CD14-positive monocyte (primary cell): ENCODE measurements around the gene GPR3. TPM values are rescaled to one million over a fixed set of nuclear protein-coding genes. Genes with fewer than 3 reads are reported as not detected.

Source experiments
- DNase-seq, 3 donors: peaks; one replicate each; pipeline ENCODE4 v3.0.0-alpha.2; 2011 to 2022
- H2AFZ ChIP-seq: 2 replicates; pipeline ENCODE4 v1.6.0; 2012; ENCODE audit warnings: mild to moderate bottlenecking, low read depth, low read length, inconsistent platforms; ENCODE audit not compliant: insufficient read depth, poor library complexity, severe bottlenecking
- H3K27ac ChIP-seq, 2 donors: 1 replicate in 1 of 2; 2 replicates in 1 of 2; pipeline ENCODE4 v1.5.1; 2012 to 2013; ENCODE audit warnings: low read length in 2 of 2, control low read depth in 1 of 2, inconsistent platforms in 1 of 2, low read depth in 1 of 2, mild to moderate bottlenecking in 1 of 2
- H3K27me3 ChIP-seq, 2 donors: one replicate each; pipeline versions ENCODE4 v1.6.0 to v1.6.1; 2011 to 2013; ENCODE audit warnings: low read length in 2 of 2; ENCODE audit not compliant: control insufficient read depth in 2 of 2, insufficient read depth in 2 of 2
- H3K36me3 ChIP-seq, 2 donors: replicated peaks in 1 of 2; 1 replicate in 1 of 2; 2 replicates in 1 of 2; pipeline versions ENCODE4 v1.5.1 to v1.6.1; 2012 to 2013; ENCODE audit warnings: low read length in 2 of 2, control low read depth in 1 of 2, inconsistent platforms in 1 of 2, mild to moderate bottlenecking in 1 of 2; ENCODE audit not compliant: insufficient read depth in 2 of 2, control insufficient read depth in 1 of 2
- H3K4me1 ChIP-seq, 2 donors: 1 replicate in 1 of 2; 2 replicates in 1 of 2; pipeline versions ENCODE4 v1.5.1 to v1.6.1; 2012 to 2013; ENCODE audit warnings: low read length in 2 of 2, control low read depth in 1 of 2, inconsistent platforms in 1 of 2, mild to moderate bottlenecking in 1 of 2, moderate library complexity in 1 of 2; ENCODE audit not compliant: insufficient read depth in 2 of 2, control insufficient read depth in 1 of 2
- H3K4me2 ChIP-seq: replicated peaks from 2 replicates; pipeline ENCODE3; 2012; ENCODE audit warnings: low read length, moderate library complexity, mild to moderate bottlenecking; ENCODE audit not compliant: poor library complexity, severe bottlenecking; ENCODE audit errors: extremely low read depth
- H3K4me3 ChIP-seq, 3 experiments: fragments of 200-600 bp in 1 of 3; sonication (generic) in 1 of 3; replicated peaks in 1 of 3; 1 replicate in 2 of 3; 2 replicates in 1 of 3; pipeline ENCODE4 v1.5.1; 2011 to 2013; ENCODE audit warnings: low read length in 3 of 3, mild to moderate bottlenecking in 3 of 3, control low read depth in 2 of 3, low read depth in 2 of 3, inconsistent platforms in 1 of 3, moderate library complexity in 1 of 3
- H3K79me2 ChIP-seq: 2 replicates; pipeline ENCODE4 v1.6.0; 2012; ENCODE audit warnings: mild to moderate bottlenecking, control low read depth, inconsistent platforms, low read length, moderate library complexity; ENCODE audit not compliant: insufficient read depth
- H3K9ac ChIP-seq: 2 replicates; pipeline ENCODE4 v1.6.0; 2017; ENCODE audit warnings: low read length, mild to moderate bottlenecking; ENCODE audit not compliant: insufficient read depth, poor library complexity, severe bottlenecking
- H3K9me3 ChIP-seq, 2 donors: replicated peaks in 1 of 2; 1 replicate in 1 of 2; 2 replicates in 1 of 2; pipeline versions ENCODE4 v1.5.1 to v1.6.1; 2012 to 2013; ENCODE audit warnings: low read length in 2 of 2, control low read depth in 1 of 2; ENCODE audit not compliant: control insufficient read depth in 1 of 2, insufficient read depth in 1 of 2
- H4K20me1 ChIP-seq: 2 replicates; pipeline ENCODE4 v1.6.0; 2012; ENCODE audit warnings: mild to moderate bottlenecking, low read length, control low read depth, moderate library complexity; ENCODE audit not compliant: insufficient read depth
- H3K27ac Mint-ChIP-seq, 7 donors: one replicate each; pipeline ENCODE4 v1.8.0; 2020; ENCODE audit warnings: mild to moderate bottlenecking in 7 of 7, mixed read lengths in 7 of 7, moderate library complexity in 6 of 7, inconsistent platforms in 2 of 7
- H3K27me3 Mint-ChIP-seq, 3 donors: one replicate each; pipeline ENCODE4 v1.8.0; 2021 to 2022; ENCODE audit warnings: low read depth in 3 of 3, mild to moderate bottlenecking in 3 of 3, mixed read lengths in 3 of 3, moderate library complexity in 3 of 3, inconsistent platforms in 1 of 3
- H3K36me3 Mint-ChIP-seq, 2 donors: one replicate each; pipeline ENCODE4 v1.8.0; 2020; ENCODE audit warnings: mixed read lengths in 2 of 2, inconsistent platforms in 1 of 2, mild to moderate bottlenecking in 1 of 2
- H3K4me1 Mint-ChIP-seq: one replicate; pipeline ENCODE4 v1.8.0; 2020; ENCODE audit warnings: mild to moderate bottlenecking, mixed read lengths
- H3K4me3 Mint-ChIP-seq, 2 donors: one replicate each; pipeline ENCODE4 v1.8.0; 2020; ENCODE audit warnings: mild to moderate bottlenecking in 2 of 2, mixed read lengths in 2 of 2, moderate library complexity in 1 of 2
- H3K9me3 Mint-ChIP-seq, 7 donors: one replicate each; pipeline ENCODE4 v1.8.0; 2020 to 2022; ENCODE audit warnings: mixed read lengths in 7 of 7, mild to moderate bottlenecking in 6 of 7, moderate library complexity in 6 of 7, inconsistent platforms in 2 of 7
- WGBS: methylation state at CpG from one replicate; pipeline ENCODE4 v1.1.5; 2013; ENCODE audit warnings: missing lambda C conversion rate; ENCODE audit not compliant: insufficient coverage; 5-methylcytosine and 5-hydroxymethylcytosine counted together
- intact Hi-C, 2 donors: fragments of 100-400 bp; cut with micrococcal nuclease; formaldehyde crosslinking; loops; one replicate each; pipeline versions ENCODE4 v1.15.0 to v1.15.1; 2023
- polyA plus RNA-seq, 3 donors: library from polyadenylated mRNA; depleted of rRNA in 1 of 3; unstranded in 2 of 3; stranded (reverse) in 1 of 3; fragments of 300-500 nt in 2 of 3; fragments of >200 nt in 1 of 3; fragmentation: Illumina TruSeq in 2 of 3; gene quantifications; 1 replicate in 2 of 3; 2 replicates in 1 of 3; pipeline ENCODE4 v1.2.3, GENCODE V29; 2012 to 2021
- TF ChIP-seq, protein P1 (sequence below): fragments of 200-600 bp; IDR thresholded peaks from one replicate; pipeline ENCODE4 v1.8.0; 2022; ENCODE audit warnings: antibody characterized with exemption, mild to moderate bottlenecking

Gene GPR3
- polyA plus RNA-seq, 3 donors = 0.26 to 2.7 TPM; not detected in 1

DNA sequence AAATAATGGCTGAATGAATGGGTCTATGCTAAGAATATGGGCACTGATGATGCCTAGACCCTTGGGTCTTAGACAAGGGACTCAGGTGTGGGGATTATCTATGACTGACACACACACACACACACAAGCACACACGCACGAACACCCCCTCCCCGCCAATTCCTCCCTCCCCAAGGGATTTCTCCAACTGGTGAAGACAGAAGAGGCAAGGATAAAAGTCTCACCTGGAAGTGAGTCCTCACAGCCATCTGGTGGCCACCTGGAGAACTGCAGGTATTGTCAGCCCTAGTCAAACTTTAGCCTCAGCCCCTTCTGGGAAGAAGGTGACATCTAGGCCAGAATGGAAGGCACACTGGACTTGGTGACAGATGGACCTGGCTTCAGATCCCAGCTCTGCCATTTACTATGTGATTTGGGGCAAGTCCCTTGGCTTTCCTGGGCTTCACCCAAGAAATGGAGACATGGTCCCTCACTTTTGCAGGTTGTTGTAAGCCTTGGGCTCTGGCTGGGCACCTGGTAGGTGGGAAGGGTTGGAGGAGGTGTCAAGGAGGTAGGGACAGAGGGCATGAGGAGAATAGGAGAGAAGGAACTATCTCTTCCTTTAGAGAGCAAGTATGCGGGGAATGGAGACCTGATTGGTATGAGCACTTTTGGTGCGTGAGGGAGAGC lies 4.0 kb upstream of the GPR3 start:
- Histone ChIP-seq H3K36me3 (no peaks in the 10 kb centered on the region), H3K4me2 (no peak overlapping the region), H3K27ac (no peak overlapping the region), H3K9ac (no peak overlapping the region), H2AFZ (no peak overlapping the region), H3K27me3 (peaks cover 0 to 23% of the 10 kb centered on the region in 2 donors), H3K4me3 (no peak overlapping the region), H4K20me1 (no peaks in the 10 kb centered on the region), H3K79me2 (no peaks in the 10 kb centered on the region), H3K4me1 (peaks cover 16 to 21% of the 10 kb centered on the region in 2 donors), H3K9me3 (no peaks in the 10 kb centered on the region)
- intact Hi-C loops = loop anchor here in 1 of 2 donors (2.0 kb wide), 1 partner anchor 22 kb away; the partner anchor contains the start of gene MAP3K6
- peaks cover 16% of the 10 kb centered on the region for H3K4me1 Mint-ChIP-seq
- DNase-seq = peak; percentile 30 to 61 (median 59)
- no peak overlapping the region for H3K4me3 Mint-ChIP-seq
- peaks cover 26 to 33% (median 29%) of the 10 kb centered on the region in 3 donors for H3K27me3 Mint-ChIP-seq
- H3K27ac Mint-ChIP-seq = peak overlapping the region in 1 of 7 donors; percentile 10
- TF ChIP-seq, protein P1, sequence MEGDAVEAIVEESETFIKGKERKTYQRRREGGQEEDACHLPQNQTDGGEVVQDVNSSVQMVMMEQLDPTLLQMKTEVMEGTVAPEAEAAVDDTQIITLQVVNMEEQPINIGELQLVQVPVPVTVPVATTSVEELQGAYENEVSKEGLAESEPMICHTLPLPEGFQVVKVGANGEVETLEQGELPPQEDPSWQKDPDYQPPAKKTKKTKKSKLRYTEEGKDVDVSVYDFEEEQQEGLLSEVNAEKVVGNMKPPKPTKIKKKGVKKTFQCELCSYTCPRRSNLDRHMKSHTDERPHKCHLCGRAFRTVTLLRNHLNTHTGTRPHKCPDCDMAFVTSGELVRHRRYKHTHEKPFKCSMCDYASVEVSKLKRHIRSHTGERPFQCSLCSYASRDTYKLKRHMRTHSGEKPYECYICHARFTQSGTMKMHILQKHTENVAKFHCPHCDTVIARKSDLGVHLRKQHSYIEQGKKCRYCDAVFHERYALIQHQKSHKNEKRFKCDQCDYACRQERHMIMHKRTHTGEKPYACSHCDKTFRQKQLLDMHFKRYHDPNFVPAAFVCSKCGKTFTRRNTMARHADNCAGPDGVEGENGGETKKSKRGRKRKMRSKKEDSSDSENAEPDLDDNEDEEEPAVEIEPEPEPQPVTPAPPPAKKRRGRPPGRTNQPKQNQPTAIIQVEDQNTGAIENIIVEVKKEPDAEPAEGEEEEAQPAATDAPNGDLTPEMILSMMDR = peak; percentile 90
- peaks cover 0 to 5% (median 0%) of the 10 kb centered on the region in 7 donors for H3K9me3 Mint-ChIP-seq
- 100% methylated on average over 2 of the region's 5 CpGs for WGBS
- no peaks in the 10 kb centered on the region for H3K36me3 Mint-ChIP-seq

DNA sequence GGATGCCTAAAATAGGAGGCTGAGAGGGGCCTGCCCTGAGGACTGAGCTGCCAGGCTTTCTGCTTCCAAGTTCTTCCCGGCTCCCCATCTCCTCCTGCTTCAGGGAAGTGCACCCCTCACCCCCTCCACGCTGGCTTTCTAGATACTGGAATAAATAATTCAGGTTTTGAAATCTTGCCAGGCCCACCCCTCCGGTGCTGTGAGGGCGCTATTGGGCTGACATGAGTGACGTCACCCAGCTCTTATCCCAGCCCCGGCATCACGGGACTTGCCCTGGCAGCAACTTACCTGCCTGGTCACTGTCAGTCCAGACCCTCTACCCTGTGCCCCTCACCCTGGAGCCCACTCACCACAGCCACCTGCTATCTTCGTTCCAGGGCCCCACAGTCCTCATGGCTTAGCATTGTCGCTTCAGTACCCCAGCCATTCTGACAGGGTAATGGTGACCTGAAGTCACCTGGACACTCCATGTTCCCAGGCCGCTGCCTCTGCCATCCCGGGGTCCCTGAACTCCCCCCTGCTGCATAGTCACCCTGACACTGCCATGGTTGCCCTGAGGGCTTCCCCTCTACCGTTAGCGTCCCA lies 819 bp upstream of the GPR3 start:
- DNase-seq = peak; percentile 9 to 60 (median 30)

More for the DNA sequence above, 819 bp upstream of the GPR3 start:
- WGBS = 8% methylated on average over 11 of the region's 13 CpGs
- Mint-ChIP-seq H3K4me1 (peaks cover 16% of the 10 kb centered on the region), H3K27ac (peak overlapping the region; percentile 65 to 91 (median 87)), H3K27me3 (peaks cover 23 to 24% (median 23%) of the 10 kb centered on the region in 3 donors), H3K9me3 (peaks cover 0 to 5% (median 0%) of the 10 kb centered on the region in 7 donors), H3K36me3 (no peaks in the 10 kb centered on the region), H3K4me3 (peak overlapping the region; percentile 81 to 90)
- Histone ChIP-seq H3K36me3 (no peaks in the 10 kb centered on the region), H3K4me3 (peak overlapping the region in 1 of 3 experiments; percentile 62), H3K27ac (no peak overlapping the region), H3K9ac (no peak overlapping the region), H3K4me1 (peaks cover 16 to 18% of the 10 kb centered on the region in 2 donors), H3K27me3 (peaks cover 0 to 19% of the 10 kb centered on the region in 2 donors), H2AFZ (peak overlapping the region; percentile 11), H3K4me2 (peak overlapping the region; percentile 72), H3K9me3 (no peaks in the 10 kb centered on the region), H4K20me1 (no peaks in the 10 kb centered on the region), H3K79me2 (no peaks in the 10 kb centered on the region)
- intact Hi-C loops = loop anchor here in 1 of 2 donors (2.0 to 10.0 kb wide), 2 partner anchors 23 to 287 kb away; no protein-coding TSS in a partner anchor
- TF ChIP-seq, protein P1 = no peak
